ENCODE measurements around the gene ZDHHC24.

Gene ZDHHC24

GRCh38 chr11:66476841-66477251, 69.0 kb downstream of the ZDHHC24 start:
- no peak overlapping the region for H2AFZ ChIP-seq (ENCODE audit: low read length)
- DNase-seq = no peak
- no peaks in the 10 kb centered on the region for H3K9me2 ChIP-seq (replicated peaks; ENCODE audit: insufficient read depth, low read length)
- no peaks in the 10 kb centered on the region for H3K4me1 ChIP-seq (ENCODE audit: low read length)
- H3F3A ChIP-seq (ENCODE audit: insufficient read depth, low read length) = no peaks in the 10 kb centered on the region
- no peak overlapping the region for H3K4me3 ChIP-seq (ENCODE audit: low read length)
- H3K36me3 ChIP-seq (replicated peaks; ENCODE audit: insufficient read depth, low read length) = no peaks in the 10 kb centered on the region
- peaks cover 25% of the 10 kb centered on the region for H3K79me2 ChIP-seq (ENCODE audit: low read length)
- H4K20me1 ChIP-seq (ENCODE audit: insufficient read depth, low read length) = 0 out of 2 replicates have a peak, but pooled peaks cover 3% of the 10 kb centered on the region
- no peak for TF ChIP-seq EZH2 (optimal IDR thresholded peaks at IDR 0.05; ENCODE audit: low read depth, low read length)
- no peak for TF ChIP-seq EZH2phosphoT487 (IDR thresholded peaks at IDR 0.05; ENCODE audit: low read length)
- TF ChIP-seq CTCF (IDR thresholded peaks at IDR 0.05; ENCODE audit: low read length) = no peak
- no peak overlapping the region for H3K9ac ChIP-seq (ENCODE audit: low read length)
- H3K4me2 ChIP-seq (ENCODE audit: low read depth, low read length) = no peak overlapping the region
- no peaks in the 10 kb centered on the region for H3K27me3 ChIP-seq (replicated peaks; ENCODE audit: insufficient read depth, low read length)
- H3K9me3 ChIP-seq (replicated peaks; ENCODE audit: insufficient read depth, low read length) = no peaks in the 10 kb centered on the region
- no peak overlapping the region for H3K27ac ChIP-seq (ENCODE audit: low read length)

- no peaks in the 10 kb centered on the region for H3K27me3 ChIP-seq (replicated peaks; ENCODE audit: insufficient read depth, low read length)
- no peaks in the 10 kb centered on the region for H3K9me3 ChIP-seq (replicated peaks; ENCODE audit: insufficient read depth, low read length)
- no peak overlapping the region for H3K27ac ChIP-seq (ENCODE audit: low read length)
- peaks cover 22% of the 10 kb centered on the region for H3K79me2 ChIP-seq (ENCODE audit: low read length)
- H3K4me1 ChIP-seq (ENCODE audit: low read length) = no peaks in the 10 kb centered on the region
- no peak overlapping the region for H2AFZ ChIP-seq (ENCODE audit: low read length)
- no peaks in the 10 kb centered on the region for H3K9me2 ChIP-seq (replicated peaks; ENCODE audit: insufficient read depth, low read length)
- H4K20me1 ChIP-seq (ENCODE audit: insufficient read depth, low read length) = 0 out of 2 replicates have a peak, but pooled peaks cover 3% of the 10 kb centered on the region
- H3F3A ChIP-seq (ENCODE audit: insufficient read depth, low read length) = no peaks in the 10 kb centered on the region
- H3K4me2 ChIP-seq (ENCODE audit: low read depth, low read length) = no peak overlapping the region
- no peak overlapping the region for H3K9ac ChIP-seq (ENCODE audit: low read length)
- H3K4me3 ChIP-seq (ENCODE audit: low read length) = no peak overlapping the region
- TF ChIP-seq CTCF (IDR thresholded peaks at IDR 0.05; ENCODE audit: low read length) = no peak
- TF ChIP-seq EZH2 (optimal IDR thresholded peaks at IDR 0.05; ENCODE audit: low read depth, low read length) = no peak
- TF ChIP-seq EZH2phosphoT487 (IDR thresholded peaks at IDR 0.05; ENCODE audit: low read length) = no peak
- no peaks in the 10 kb centered on the region for H3K36me3 ChIP-seq (replicated peaks; ENCODE audit: insufficient read depth, low read length)
- DNase-seq = no peak
These were observed 69.5 kb downstream of the ZDHHC24 start for GRCh38 chr11:66476173-66476840.

- H3K4me3 ChIP-seq (ENCODE audit: low read length) = no peak overlapping the region
- H3K27me3 ChIP-seq (replicated peaks; ENCODE audit: insufficient read depth, low read length) = no peaks in the 10 kb centered on the region
- 0 out of 2 replicates have a peak, but pooled peaks cover 3% of the 10 kb centered on the region for H4K20me1 ChIP-seq (ENCODE audit: insufficient read depth, low read length)
- H3K79me2 ChIP-seq (ENCODE audit: low read length) = peaks cover 15% of the 10 kb centered on the region
- no peak overlapping the region for H3K9ac ChIP-seq (ENCODE audit: low read length)
- DNase-seq = no peak
- no peak overlapping the region for H2AFZ ChIP-seq (ENCODE audit: low read length)
- no peaks in the 10 kb centered on the region for H3K9me2 ChIP-seq (replicated peaks; ENCODE audit: insufficient read depth, low read length)
- no peaks in the 10 kb centered on the region for H3F3A ChIP-seq (ENCODE audit: insufficient read depth, low read length)
- no peaks in the 10 kb centered on the region for H3K4me1 ChIP-seq (ENCODE audit: low read length)
- H3K36me3 ChIP-seq (replicated peaks; ENCODE audit: insufficient read depth, low read length) = no peaks in the 10 kb centered on the region
- TF ChIP-seq CTCF (IDR thresholded peaks at IDR 0.05; ENCODE audit: low read length) = no peak
- no peak for TF ChIP-seq EZH2phosphoT487 (IDR thresholded peaks at IDR 0.05; ENCODE audit: low read length)
- no peak for TF ChIP-seq EZH2 (optimal IDR thresholded peaks at IDR 0.05; ENCODE audit: low read depth, low read length)
- H3K9me3 ChIP-seq (replicated peaks; ENCODE audit: insufficient read depth, low read length) = no peaks in the 10 kb centered on the region
- H3K4me2 ChIP-seq (ENCODE audit: low read depth, low read length) = no peak overlapping the region
- H3K27ac ChIP-seq (ENCODE audit: low read length) = no peak overlapping the region
These were observed 70.3 kb downstream of the ZDHHC24 start for GRCh38 chr11:66475349-66476172.
